Osteoblast (primary cell): ENCODE measurements around the gene PLEKHJ1. TPM values are rescaled to one million over a fixed set of nuclear protein-coding genes. Genes with fewer than 3 reads are reported as not detected.

Source experiments
- DNase-seq: peaks from one replicate; pipeline ENCODE4 v3.0.0; 2011; ENCODE audit warnings: low spot score, mixed read lengths; ENCODE audit not compliant: insufficient read length; ENCODE audit errors: missing footprints
- H2AFZ ChIP-seq: 2 replicates; pipeline ENCODE4 v1.6.0; 2011; ENCODE audit warnings: mild to moderate bottlenecking, low read length
- H3K27ac ChIP-seq: 2 replicates; pipeline ENCODE4 v1.5.1; 2011; ENCODE audit warnings: mild to moderate bottlenecking, low read depth, low read length, moderate library complexity
- H3K27me3 ChIP-seq: 2 replicates; pipeline ENCODE4 v1.6.0; 2012; ENCODE audit warnings: mild to moderate bottlenecking, control low read depth, inconsistent platforms, low read length, moderate library complexity; ENCODE audit not compliant: insufficient read depth
- H3K36me3 ChIP-seq: 2 replicates; pipeline ENCODE4 v1.5.1; 2011; ENCODE audit warnings: mild to moderate bottlenecking, low read length, control low read depth, moderate library complexity; ENCODE audit not compliant: insufficient read depth
- H3K4me1 ChIP-seq: 2 replicates; pipeline ENCODE4 v1.5.1; 2011; ENCODE audit warnings: mild to moderate bottlenecking, low read length, control low read depth, moderate library complexity; ENCODE audit not compliant: insufficient read depth
- H3K4me2 ChIP-seq: 2 replicates; pipeline ENCODE4 v1.6.0; 2011; ENCODE audit warnings: mild to moderate bottlenecking, low read length; ENCODE audit not compliant: insufficient read depth
- H3K4me3 ChIP-seq: fragments of 200-600 bp; sonication (generic); 3 replicates; pipeline ENCODE4 v1.5.1; 2012; ENCODE audit warnings: mild to moderate bottlenecking, low read length, inconsistent platforms; ENCODE audit not compliant: insufficient read depth
- H3K79me2 ChIP-seq: 2 replicates; pipeline ENCODE4 v1.6.0; 2012; ENCODE audit warnings: mild to moderate bottlenecking, low read length, control low read depth, inconsistent platforms; ENCODE audit not compliant: insufficient read depth
- H3K9me3 ChIP-seq: 2 replicates; pipeline ENCODE4 v1.5.1; 2011; ENCODE audit warnings: low read depth, low read length, control low read depth
- H4K20me1 ChIP-seq: 2 replicates; pipeline ENCODE4 v1.6.0; 2012; ENCODE audit warnings: mild to moderate bottlenecking, low read length, control low read depth; ENCODE audit not compliant: insufficient read depth
- CTCF ChIP-seq: IDR thresholded peaks from 2 replicates; pipeline ENCODE4 v1.5.1; 2011; ENCODE audit warnings: mild to moderate bottlenecking, low read depth, low read length, moderate library complexity; ENCODE audit errors: extremely low read depth
- total RNA-seq: library from RNA; depleted of rRNA; stranded (reverse); fragments of >200 nt; gene quantifications from 2 replicates; pipeline ENCODE4 v1.2.3, GENCODE V29; 2012

The PLEKHJ1 gene
- total RNA-seq, 1 donor, result 43.4 TPM

DNA sequence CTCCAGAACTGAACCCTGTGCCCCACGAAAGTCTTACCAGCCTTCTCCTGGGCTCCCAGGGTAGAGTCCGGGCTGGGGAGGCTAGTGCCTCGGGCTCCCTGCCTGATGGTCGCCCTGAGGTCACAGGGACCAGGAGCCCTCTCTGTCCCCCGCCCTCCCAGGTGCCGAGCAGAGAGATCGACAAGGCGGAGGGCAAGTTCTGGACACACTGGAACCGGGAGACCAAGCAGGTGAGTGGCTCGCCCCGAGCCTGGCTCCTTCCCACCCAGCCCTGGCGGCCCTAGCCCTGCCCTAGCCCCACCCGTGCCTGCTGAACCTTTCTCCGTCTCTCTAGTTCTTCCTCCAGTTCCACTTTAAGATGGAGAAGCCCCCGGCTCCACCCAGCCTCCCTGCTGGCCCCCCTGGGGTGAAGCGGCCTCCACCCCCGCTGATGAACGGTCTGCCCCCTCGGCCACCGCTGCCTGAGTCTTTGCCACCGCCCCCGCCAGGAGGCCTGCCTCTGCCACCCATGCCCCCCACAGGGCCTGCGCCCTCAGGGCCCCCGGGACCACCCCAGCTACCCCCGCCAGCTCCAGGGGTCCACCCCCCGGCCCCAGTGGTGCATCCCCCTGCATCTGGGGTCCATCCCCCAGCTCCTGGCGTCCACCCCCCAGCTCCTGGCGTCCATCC lies 11.4 kb upstream of the PLEKHJ1 start:
- Histone ChIP-seq H3K9me3 (no peaks in the 10 kb centered on the region), H2AFZ (no peak overlapping the region), H3K79me2 (peaks cover 34% of the 10 kb centered on the region), H4K20me1 (peaks cover 54% of the 10 kb centered on the region), H3K4me1 (no peaks in the 10 kb centered on the region), H3K4me2 (no peak overlapping the region), H3K36me3 (peaks cover 35% of the 10 kb centered on the region), H3K27me3 (peaks cover 29% of the 10 kb centered on the region), H3K4me3 (no peak overlapping the region), H3K27ac (no peak overlapping the region)
- TF ChIP-seq CTCF, result no peak
- DNase-seq, result peak; percentile 80

- no peak for DNase-seq
- H3K9me3 ChIP-seq, result no peaks in the 10 kb centered on the region
- H3K4me3 ChIP-seq, result no peak overlapping the region
- no peak for TF ChIP-seq CTCF
- H3K4me1 ChIP-seq, result no peaks in the 10 kb centered on the region
- H3K36me3 ChIP-seq, result peaks cover 40% of the 10 kb centered on the region
- no peak overlapping the region for H3K4me2 ChIP-seq
- H2AFZ ChIP-seq, result no peak overlapping the region
- no peak overlapping the region for H3K27ac ChIP-seq
- peaks cover 61% of the 10 kb centered on the region for H4K20me1 ChIP-seq
- peaks cover 22% of the 10 kb centered on the region for H3K27me3 ChIP-seq
- H3K79me2 ChIP-seq, result peaks cover 41% of the 10 kb centered on the region
Measured at GRCh38 chr19:2246801-2247361, 10.8 kb upstream of the PLEKHJ1 start.

- Histone ChIP-seq H3K27me3 (peaks cover 14% of the 10 kb centered on the region), H3K9me3 (no peaks in the 10 kb centered on the region), H2AFZ (no peak overlapping the region), H3K4me3 (no peak overlapping the region), H3K4me1 (peaks cover 3% of the 10 kb centered on the region), H3K79me2 (peaks cover 49% of the 10 kb centered on the region), H3K4me2 (no peak overlapping the region), H3K36me3 (peaks cover 44% of the 10 kb centered on the region), H3K27ac (no peak overlapping the region), H4K20me1 (peaks cover 69% of the 10 kb centered on the region)
- no peak for DNase-seq
- no peak for TF ChIP-seq CTCF
Measured at GRCh38 chr19:2246014-2246620, 10.0 kb upstream of the PLEKHJ1 start.

- Histone ChIP-seq H3K36me3 (peaks cover 46% of the 10 kb centered on the region), H3K27ac (no peak overlapping the region), H3K4me1 (peaks cover 8% of the 10 kb centered on the region), H3K4me3 (no peak overlapping the region), H3K9me3 (no peaks in the 10 kb centered on the region), H4K20me1 (peaks cover 77% of the 10 kb centered on the region), H2AFZ (no peak overlapping the region), H3K27me3 (peaks cover 6% of the 10 kb centered on the region), H3K79me2 (peaks cover 57% of the 10 kb centered on the region), H3K4me2 (no peak overlapping the region)
- no peak for TF ChIP-seq CTCF
- no peak for DNase-seq
Measured at GRCh38 chr19:2245273-2245672, 9.1 kb upstream of the PLEKHJ1 start.
